Lung (tissue), 12 donors: ENCODE results near the gene DRD2. TPM values are rescaled to one million over a fixed set of nuclear protein-coding genes. Genes with fewer than 3 reads are reported as not detected.

Experiments
- ATAC-seq: fragments of 200-7000 bp; cut with Tn5 transposase; one replicate; pipeline ENCODE4 v1.9.1; 2020; ENCODE audit warnings: moderate number of reproducible peaks; ENCODE audit not compliant: insufficient read depth, low FRiP score
- DNase-seq, 3 donors: peaks; one replicate each; pipeline ENCODE4 v3.0.0-alpha.2; 2013 to 2017
- H3K27ac ChIP-seq, 2 donors: one replicate each; pipeline ENCODE4 v1.5.1; 2013; ENCODE audit warnings: mild to moderate bottlenecking in 2 of 2, moderate library complexity in 2 of 2, control low read depth in 1 of 2, inconsistent platforms in 1 of 2, low read depth in 1 of 2, low read length in 1 of 2
- H3K27me3 ChIP-seq, 3 donors: one replicate each; pipeline ENCODE4 v1.5.1; 2013; ENCODE audit warnings: low read length in 2 of 3; ENCODE audit not compliant: control insufficient read depth in 3 of 3, insufficient read depth in 3 of 3
- H3K36me3 ChIP-seq, 4 donors: one replicate each; pipeline ENCODE4 v1.5.1; 2013; ENCODE audit warnings: low read length in 4 of 4, mild to moderate bottlenecking in 1 of 4, moderate library complexity in 1 of 4; ENCODE audit not compliant: control insufficient read depth in 4 of 4, insufficient read depth in 4 of 4
- H3K4me1 ChIP-seq, 5 donors: one replicate each; pipeline ENCODE4 v1.5.1; 2013; ENCODE audit warnings: low read length in 5 of 5, mild to moderate bottlenecking in 2 of 5, moderate library complexity in 1 of 5; ENCODE audit not compliant: control insufficient read depth in 5 of 5, insufficient read depth in 5 of 5
- H3K4me3 ChIP-seq: one replicate; pipeline ENCODE4 v1.5.1; 2013; ENCODE audit warnings: mild to moderate bottlenecking, control low read depth, moderate library complexity
- H3K9ac ChIP-seq, 2 donors: one replicate each; pipeline ENCODE4 v1.5.1; 2013; ENCODE audit warnings: low read length in 2 of 2, control low read depth in 1 of 2; ENCODE audit not compliant: insufficient read depth in 1 of 2
- H3K9me3 ChIP-seq, 4 donors: one replicate each; pipeline ENCODE4 v1.5.1; 2013; ENCODE audit warnings: low read length in 3 of 4, mild to moderate bottlenecking in 1 of 4, moderate library complexity in 1 of 4; ENCODE audit not compliant: control insufficient read depth in 4 of 4, insufficient read depth in 3 of 4
- WGBS, 2 donors: extraction: QIAGEN DNeasy Blood & Tissue Kit; methylation state at CpG; one replicate each; pipeline ENCODE4 v1.1.7; 2013; 5-methylcytosine and 5-hydroxymethylcytosine counted together
- polyA plus RNA-seq, 2 donors: library from polyadenylated mRNA; stranded (reverse); fragments of 200-250 nt; gene quantifications; one replicate each; pipeline ENCODE4 v1.2.1, GENCODE V29; 2013
- total RNA-seq, 2 donors: library from RNA; depleted of rRNA in 1 of 2; stranded (reverse); fragments of >200 nt in 1 of 2; gene quantifications; one replicate each; pipeline ENCODE4 v1.2.1, GENCODE V29; 2014 to 2021
- TF ChIP-seq, protein P1 (sequence below): IDR thresholded peaks from 2 replicates; pipeline ENCODE4 v1.5.1; 2012; ENCODE audit warnings: mild to moderate bottlenecking; ENCODE audit errors: control extremely low read depth, extremely low read depth
- donor health status: control.
- donor health status: control.
- donor health status: Bipolar disorder and iron deficiency.
- donor health status: healthy.
- donor health status: DM: yes; HTN: yes; CAD: no.

DRD2 gene
- total and polyA plus RNA-seq, 4 donors = 0.08 to 0.28 TPM; not detected in 2

DNA sequence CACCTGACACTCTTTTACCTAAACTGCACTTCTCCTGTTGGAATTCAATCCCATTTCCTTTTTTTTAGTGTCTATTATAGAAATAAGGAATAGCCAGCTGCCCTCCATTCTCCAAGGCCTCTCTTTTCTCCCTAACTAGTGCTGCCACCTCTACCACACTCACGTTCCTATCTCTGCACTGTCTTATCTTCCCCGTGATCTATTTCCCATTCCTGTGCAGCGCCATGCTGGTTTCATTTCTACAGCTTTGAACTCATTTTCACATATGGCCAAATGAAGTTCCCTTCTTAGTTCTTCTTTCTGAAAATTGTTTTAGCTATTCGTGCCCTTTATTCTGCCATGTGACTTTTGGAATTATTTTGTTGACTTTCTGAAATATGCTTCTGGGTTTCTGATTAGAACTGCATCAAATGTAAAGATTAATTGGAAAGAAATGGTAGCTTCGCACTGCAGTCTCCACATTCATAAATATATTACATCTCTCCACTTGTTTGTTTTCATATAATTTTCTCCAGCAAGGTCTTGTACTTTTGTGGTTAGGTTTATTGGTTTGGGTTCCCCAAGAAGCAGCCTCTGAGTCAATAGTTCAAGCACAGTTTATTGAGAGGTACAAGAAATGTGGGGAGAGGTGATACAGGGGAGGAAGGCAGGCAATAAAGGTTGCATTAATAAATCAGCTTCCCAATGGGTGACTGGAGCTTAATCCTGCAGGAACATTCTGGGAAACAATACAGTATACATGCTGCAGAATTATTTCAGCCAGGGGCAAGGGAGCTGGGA is 43.7 kb upstream of the DRD2 start:
- Histone ChIP-seq H3K36me3 (no peaks in the 10 kb centered on the region), H3K4me1 (no peaks in the 10 kb centered on the region), H3K27ac (no peak overlapping the region), H3K9me3 (peaks cover 0 to 3% (median 2%) of the 10 kb centered on the region in 4 donors), H3K4me3 (no peak overlapping the region), H3K9ac (no peak overlapping the region), H3K27me3 (peaks cover 0 to 3% (median 2%) of the 10 kb centered on the region in 3 donors)
- WGBS, 2 donors = 65 to 68% methylated on average over 5 of the region's 5 CpGs
- ATAC-seq = no peak
- DNase-seq = no peak
- TF ChIP-seq, protein P1, sequence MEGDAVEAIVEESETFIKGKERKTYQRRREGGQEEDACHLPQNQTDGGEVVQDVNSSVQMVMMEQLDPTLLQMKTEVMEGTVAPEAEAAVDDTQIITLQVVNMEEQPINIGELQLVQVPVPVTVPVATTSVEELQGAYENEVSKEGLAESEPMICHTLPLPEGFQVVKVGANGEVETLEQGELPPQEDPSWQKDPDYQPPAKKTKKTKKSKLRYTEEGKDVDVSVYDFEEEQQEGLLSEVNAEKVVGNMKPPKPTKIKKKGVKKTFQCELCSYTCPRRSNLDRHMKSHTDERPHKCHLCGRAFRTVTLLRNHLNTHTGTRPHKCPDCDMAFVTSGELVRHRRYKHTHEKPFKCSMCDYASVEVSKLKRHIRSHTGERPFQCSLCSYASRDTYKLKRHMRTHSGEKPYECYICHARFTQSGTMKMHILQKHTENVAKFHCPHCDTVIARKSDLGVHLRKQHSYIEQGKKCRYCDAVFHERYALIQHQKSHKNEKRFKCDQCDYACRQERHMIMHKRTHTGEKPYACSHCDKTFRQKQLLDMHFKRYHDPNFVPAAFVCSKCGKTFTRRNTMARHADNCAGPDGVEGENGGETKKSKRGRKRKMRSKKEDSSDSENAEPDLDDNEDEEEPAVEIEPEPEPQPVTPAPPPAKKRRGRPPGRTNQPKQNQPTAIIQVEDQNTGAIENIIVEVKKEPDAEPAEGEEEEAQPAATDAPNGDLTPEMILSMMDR = no peak

- Histone ChIP-seq H3K9ac (no peak overlapping the region), H3K9me3 (peaks cover 0 to 6% (median 2%) of the 10 kb centered on the region in 4 donors), H3K27ac (no peak overlapping the region), H3K4me3 (no peak overlapping the region), H3K36me3 (no peaks in the 10 kb centered on the region), H3K4me1 (no peaks in the 10 kb centered on the region), H3K27me3 (peaks cover 0 to 3% (median 2%) of the 10 kb centered on the region in 3 donors)
- ATAC-seq = no peak
- no peak for DNase-seq
- 94 to 98% methylated on average over 6 of the region's 6 CpGs for WGBS, 2 donors
- TF ChIP-seq, protein P1 = no peak
Measured at GRCh38 chr11:113517361-113517760, 42.2 kb upstream of the DRD2 start.

GRCh38 chr11:113514856-113515255 is 39.7 kb upstream of the DRD2 start:
- H3K27me3 ChIP-seq = no peaks in the 10 kb centered on the region
- WGBS, 2 donors = 75 to 78% methylated on average over 2 of the region's 2 CpGs

More at GRCh38 chr11:113514856-113515255, 39.7 kb upstream of the DRD2 start:
- DNase-seq = no peak
- no peak overlapping the region for H3K27ac ChIP-seq
- TF ChIP-seq, protein P1 = no peak
- H3K4me1 ChIP-seq = no peaks in the 10 kb centered on the region
- no peak overlapping the region for H3K9ac ChIP-seq
- no peaks in the 10 kb centered on the region for H3K36me3 ChIP-seq
- no peak overlapping the region for H3K4me3 ChIP-seq
- no peak for ATAC-seq
- H3K9me3 ChIP-seq = peaks cover 0 to 3% (median 1%) of the 10 kb centered on the region in 4 donors
